Endothelial cell (in vitro differentiated cells): ENCODE results near the gene IFI44L. TPM values are rescaled to one million over a fixed set of nuclear protein-coding genes. Genes with fewer than 3 reads are reported as not detected.

Source experiments
- DNase-seq: peaks from one replicate; pipeline ENCODE4 v3.0.0; 2021; ENCODE audit warnings: low spot score
- H3K27ac Mint-ChIP-seq: one replicate; pipeline ENCODE4 v1.8.0; 2021; ENCODE audit warnings: mixed read lengths, inconsistent platforms; ENCODE audit not compliant: unreplicated experiment
- H3K27me3 Mint-ChIP-seq: one replicate; pipeline ENCODE4 v1.8.0; 2021; ENCODE audit warnings: mild to moderate bottlenecking, moderate library complexity, mixed read lengths, inconsistent platforms; ENCODE audit not compliant: unreplicated experiment
- H3K36me3 Mint-ChIP-seq: one replicate; pipeline ENCODE4 v1.8.0; 2021; ENCODE audit warnings: mild to moderate bottlenecking, low read depth, mixed read lengths, inconsistent platforms; ENCODE audit not compliant: unreplicated experiment
- H3K4me1 Mint-ChIP-seq: one replicate; pipeline ENCODE4 v1.8.0; 2021; ENCODE audit warnings: mild to moderate bottlenecking, mixed read lengths, inconsistent platforms; ENCODE audit not compliant: unreplicated experiment
- H3K4me3 Mint-ChIP-seq: one replicate; pipeline ENCODE4 v1.8.0; 2021; ENCODE audit warnings: mild to moderate bottlenecking, mixed read lengths, inconsistent platforms; ENCODE audit not compliant: unreplicated experiment
- H3K9me3 Mint-ChIP-seq: one replicate; pipeline ENCODE4 v1.8.0; 2021; ENCODE audit warnings: mixed read lengths, inconsistent platforms; ENCODE audit not compliant: unreplicated experiment
- total RNA-seq: library from RNA; stranded (reverse); fragmentation: NEBNext Ultra II Directional; extraction: Animal tissue kit (Norgen Biotek cat#: 25700); gene quantifications from one replicate; pipeline ENCODE4 v1.2.1, GENCODE V29; 2021; ENCODE audit not compliant: unreplicated experiment
- TF ChIP-seq, protein P1 (sequence below): fragments of 200-600 bp; sonication (generic); IDR thresholded peaks from one replicate; pipeline ENCODE4 v1.5.0; 2021; ENCODE audit warnings: antibody characterized with exemption; ENCODE audit not compliant: unreplicated experiment

IFI44L gene
- total RNA-seq, 1 donor from 2014 or later: 0.59 TPM

DNA sequence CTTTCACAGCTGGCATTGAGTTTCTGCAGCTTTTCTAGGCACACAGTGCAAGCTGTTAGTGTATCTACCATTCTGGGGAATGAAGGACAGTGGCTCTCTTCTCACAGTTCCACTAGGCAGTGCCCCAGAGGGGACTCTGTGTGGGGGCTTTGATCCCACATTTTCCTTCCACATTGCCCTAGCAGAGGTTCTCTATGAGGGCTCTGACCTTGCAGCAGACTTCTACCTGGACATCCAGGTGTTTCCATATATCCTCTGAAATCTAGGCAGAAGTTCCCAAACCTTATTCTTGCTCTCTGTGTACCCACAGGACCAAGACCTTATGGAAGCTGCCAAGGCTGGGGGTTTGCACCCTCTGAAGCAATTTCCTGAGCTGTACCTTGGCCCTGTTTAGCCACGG, 27.0 kb downstream of the IFI44L start:
- peaks cover 4% of the 10 kb centered on the region for H3K36me3 Mint-ChIP-seq

DNA sequence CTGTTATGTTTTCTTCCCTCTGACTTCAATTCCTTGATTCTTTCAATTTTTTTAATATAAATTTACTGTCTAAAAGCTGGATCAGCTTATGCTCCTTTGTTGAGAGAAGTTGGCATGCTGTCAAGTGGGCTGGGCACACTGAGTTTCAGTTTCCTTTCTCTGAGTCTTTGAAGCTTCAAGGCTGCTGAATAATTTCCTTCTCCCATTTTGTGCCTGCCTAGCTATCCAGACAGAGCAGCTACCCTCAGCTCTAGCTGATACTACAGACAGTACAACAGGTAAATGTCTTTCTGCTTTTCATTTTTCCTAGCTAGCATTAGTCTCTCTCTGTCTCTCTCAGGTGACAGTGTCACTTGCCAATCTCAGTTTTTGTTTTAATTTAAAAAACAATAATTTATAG, 29.4 kb downstream of the IFI44L start, which contains the start of gene IFI44:
Gene IFI44, plus strand, starts transcription at position 204 of the 400 bp plus-strand sequence. CDS start 365 bp downstream, outside the sequence.
- H3K27ac Mint-ChIP-seq: no peak within 1 kb of the TSS
- H3K36me3 Mint-ChIP-seq: peaks cover 4% of the 10 kb centered on the region
- no peak within 1 kb of the TSS for H3K4me3 Mint-ChIP-seq
- peaks cover 7% of the 10 kb centered on the region for H3K9me3 Mint-ChIP-seq
- no peaks in the 10 kb centered on the region for H3K27me3 Mint-ChIP-seq
- no peak for DNase-seq
- peaks cover 3% of the 10 kb centered on the region for H3K4me1 Mint-ChIP-seq
- TF ChIP-seq, protein P1, sequence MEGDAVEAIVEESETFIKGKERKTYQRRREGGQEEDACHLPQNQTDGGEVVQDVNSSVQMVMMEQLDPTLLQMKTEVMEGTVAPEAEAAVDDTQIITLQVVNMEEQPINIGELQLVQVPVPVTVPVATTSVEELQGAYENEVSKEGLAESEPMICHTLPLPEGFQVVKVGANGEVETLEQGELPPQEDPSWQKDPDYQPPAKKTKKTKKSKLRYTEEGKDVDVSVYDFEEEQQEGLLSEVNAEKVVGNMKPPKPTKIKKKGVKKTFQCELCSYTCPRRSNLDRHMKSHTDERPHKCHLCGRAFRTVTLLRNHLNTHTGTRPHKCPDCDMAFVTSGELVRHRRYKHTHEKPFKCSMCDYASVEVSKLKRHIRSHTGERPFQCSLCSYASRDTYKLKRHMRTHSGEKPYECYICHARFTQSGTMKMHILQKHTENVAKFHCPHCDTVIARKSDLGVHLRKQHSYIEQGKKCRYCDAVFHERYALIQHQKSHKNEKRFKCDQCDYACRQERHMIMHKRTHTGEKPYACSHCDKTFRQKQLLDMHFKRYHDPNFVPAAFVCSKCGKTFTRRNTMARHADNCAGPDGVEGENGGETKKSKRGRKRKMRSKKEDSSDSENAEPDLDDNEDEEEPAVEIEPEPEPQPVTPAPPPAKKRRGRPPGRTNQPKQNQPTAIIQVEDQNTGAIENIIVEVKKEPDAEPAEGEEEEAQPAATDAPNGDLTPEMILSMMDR: no peak

More for the DNA sequence above, 27.0 kb downstream of the IFI44L start:
- Mint-ChIP-seq H3K27ac (no peak overlapping the region), H3K4me3 (no peak overlapping the region), H3K9me3 (peaks cover 7% of the 10 kb centered on the region), H3K4me1 (peaks cover 3% of the 10 kb centered on the region), H3K27me3 (no peaks in the 10 kb centered on the region)
- TF ChIP-seq, protein P1: no peak
- no peak for DNase-seq

DNA sequence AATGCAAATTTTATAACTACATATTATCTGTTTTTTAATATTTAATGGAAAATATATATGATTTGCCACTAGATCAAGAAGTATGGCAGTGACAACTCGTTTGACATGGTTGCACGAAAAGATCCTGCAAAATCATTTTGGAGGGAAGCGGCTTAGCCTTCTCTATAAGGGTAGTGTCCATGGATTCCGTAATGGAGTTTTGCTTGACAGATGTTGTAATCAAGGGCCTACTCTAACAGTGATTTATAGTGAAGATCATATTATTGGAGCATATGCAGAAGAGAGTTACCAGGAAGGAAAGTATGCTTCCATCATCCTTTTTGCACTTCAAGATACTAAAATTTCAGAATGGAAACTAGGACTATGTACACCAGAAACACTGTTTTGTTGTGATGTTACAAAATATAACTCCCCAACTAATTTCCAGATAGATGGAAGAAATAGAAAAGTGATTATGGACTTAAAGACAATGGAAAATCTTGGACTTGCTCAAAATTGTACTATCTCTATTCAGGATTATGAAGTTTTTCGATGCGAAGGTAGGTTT, 29.9 kb downstream of the IFI44L start:
- H3K27me3 Mint-ChIP-seq: no peaks in the 10 kb centered on the region
- H3K4me1 Mint-ChIP-seq: peaks cover 3% of the 10 kb centered on the region
- no peak overlapping the region for H3K27ac Mint-ChIP-seq
- no peak overlapping the region for H3K4me3 Mint-ChIP-seq
- H3K9me3 Mint-ChIP-seq: peaks cover 7% of the 10 kb centered on the region
- DNase-seq: no peak
- TF ChIP-seq, protein P1: no peak
- H3K36me3 Mint-ChIP-seq: peaks cover 4% of the 10 kb centered on the region

DNA sequence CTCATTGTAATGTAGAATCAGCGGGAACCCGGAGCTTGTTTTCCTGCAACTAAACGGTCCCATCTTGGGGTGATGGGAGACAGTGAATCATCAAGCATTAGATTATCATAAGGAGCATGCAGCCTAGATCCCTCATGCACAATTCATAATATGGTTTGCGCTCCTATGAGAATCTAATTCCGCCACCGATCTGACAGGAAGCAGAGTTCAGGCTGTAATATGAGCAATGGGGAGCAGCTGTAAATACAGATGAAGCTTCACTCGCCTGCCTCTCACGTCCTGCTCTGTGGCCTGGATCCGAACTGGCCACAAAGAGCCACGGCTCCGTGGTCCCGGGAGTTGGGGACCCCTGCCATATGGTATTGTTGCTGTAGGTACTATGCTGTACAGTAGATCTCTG, 31.0 kb downstream of the IFI44L start:
- peaks cover 3% of the 10 kb centered on the region for H3K9me3 Mint-ChIP-seq
- no peaks in the 10 kb centered on the region for H3K27me3 Mint-ChIP-seq
- no peak for DNase-seq
- no peaks in the 10 kb centered on the region for H3K4me1 Mint-ChIP-seq
- H3K4me3 Mint-ChIP-seq: no peak overlapping the region
- H3K27ac Mint-ChIP-seq: no peak overlapping the region
- TF ChIP-seq, protein P1: no peak
- H3K36me3 Mint-ChIP-seq: peaks cover 4% of the 10 kb centered on the region

DNA sequence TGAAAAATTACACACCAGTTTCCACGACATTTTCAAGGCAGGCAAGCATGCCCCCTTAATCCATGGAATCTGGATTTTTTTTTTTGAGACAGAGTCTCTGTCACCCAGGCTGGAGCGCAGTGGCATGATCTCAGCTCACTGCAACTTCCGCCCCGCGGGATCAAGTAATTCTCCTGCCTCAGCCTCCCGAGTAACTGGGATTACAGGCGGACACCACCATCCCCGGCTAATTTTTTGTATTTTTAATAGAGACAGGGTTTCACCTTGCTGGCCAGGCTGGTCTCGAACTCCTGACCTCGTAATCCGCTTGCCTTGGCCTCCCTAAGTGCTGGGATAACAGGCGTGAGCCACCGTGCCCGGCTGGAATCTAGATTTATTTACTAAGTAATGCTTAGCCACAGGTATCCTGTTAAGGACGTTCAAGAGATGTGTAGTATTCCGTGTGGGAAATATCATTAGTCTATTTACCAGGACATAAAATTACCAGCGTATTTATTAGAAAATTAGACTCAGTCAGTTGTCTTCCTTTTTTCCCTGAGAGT, 31.8 kb downstream of the IFI44L start:
- H3K4me1 Mint-ChIP-seq: no peaks in the 10 kb centered on the region
- H3K9me3 Mint-ChIP-seq: peaks cover 3% of the 10 kb centered on the region

More for the DNA sequence above, 31.8 kb downstream of the IFI44L start:
- H3K27ac Mint-ChIP-seq: no peak overlapping the region
- TF ChIP-seq, protein P1: no peak
- H3K36me3 Mint-ChIP-seq: peaks cover 4% of the 10 kb centered on the region
- H3K27me3 Mint-ChIP-seq: no peaks in the 10 kb centered on the region
- H3K4me3 Mint-ChIP-seq: no peak overlapping the region
- DNase-seq: no peak
